Stimulated activated CD4-positive, alpha-beta T cell treated with anti-CD3 and anti-CD28 coated beads, Interleukin-15, amount 100 ng/mL, for 1 hour (primary cell): ENCODE data around the gene SERTM1.

Source experiments
- DNase-seq, 2 donors: peaks; one replicate each; pipeline ENCODE4 v3.0.0-alpha.2; 2020; ENCODE audit warnings: low read depth in 1 of 2, low spot score in 1 of 2

Gene SERTM1

DNA sequence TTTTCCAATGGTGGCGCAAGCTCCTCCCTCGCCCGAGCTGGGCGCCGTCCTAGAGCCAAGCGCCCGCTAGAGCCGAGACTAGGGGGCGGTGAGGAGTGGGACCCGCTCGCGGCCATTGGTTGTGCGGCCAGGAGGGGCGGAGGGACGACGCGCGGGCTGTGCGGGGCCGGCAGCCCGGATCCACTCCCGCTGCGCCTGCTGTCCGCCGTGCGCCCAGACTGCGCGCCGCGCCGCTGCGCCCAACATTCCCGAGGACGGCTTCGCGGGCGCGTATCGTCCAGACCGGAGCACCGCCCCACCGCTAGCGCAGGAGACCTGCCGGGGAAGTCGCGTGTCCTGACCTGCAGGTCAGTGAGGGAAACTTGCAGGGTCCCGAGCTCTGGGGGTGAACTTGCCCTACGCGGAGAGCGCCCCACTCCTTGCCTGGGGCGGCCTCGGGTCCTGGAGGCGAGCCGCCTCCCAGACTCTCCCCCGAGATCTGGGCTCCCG lies at the start of gene SERTM1:
SERTM1 (plus strand) TSS at position 183 of the 489 bp plus-strand sequence. CDS start 21,059 bp downstream, outside the sequence.
- DNase-seq = no peak

DNA sequence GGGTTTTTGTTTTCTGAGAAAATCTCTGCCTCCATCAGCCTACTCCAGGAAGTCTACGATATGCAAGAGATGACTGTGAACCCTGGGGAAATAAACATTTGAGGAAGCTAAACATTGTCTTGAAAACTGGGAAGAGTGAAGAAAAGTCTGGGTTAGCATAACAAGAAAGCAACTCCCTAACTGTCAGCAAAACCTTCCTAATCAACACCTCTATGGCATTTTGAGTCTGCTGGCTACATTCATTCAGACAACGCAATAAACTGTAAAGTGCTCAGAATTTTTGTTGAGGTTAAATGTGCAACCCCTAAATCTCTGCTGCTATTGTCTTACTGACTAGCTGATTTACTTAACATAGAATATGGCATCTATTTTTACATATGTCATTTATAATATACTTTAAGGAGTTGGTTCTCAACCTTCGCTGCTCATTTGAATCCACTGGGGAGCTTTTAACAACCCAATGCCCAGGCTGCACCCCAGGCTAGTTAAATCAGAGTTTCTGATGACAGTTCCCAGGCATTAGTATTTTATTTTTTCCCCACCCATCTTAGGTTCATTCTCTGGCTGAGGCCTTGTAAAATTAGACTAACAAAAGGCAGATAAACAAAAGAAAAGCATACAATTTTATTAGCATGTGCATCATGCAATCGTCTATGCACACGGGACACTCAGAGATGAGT lies 45.3 kb upstream of the SERTM1 start:
- DNase-seq = no peak

GRCh38 chr13:36629057-36629385 lies 44.8 kb upstream of the SERTM1 start:
- no peak for DNase-seq

DNA sequence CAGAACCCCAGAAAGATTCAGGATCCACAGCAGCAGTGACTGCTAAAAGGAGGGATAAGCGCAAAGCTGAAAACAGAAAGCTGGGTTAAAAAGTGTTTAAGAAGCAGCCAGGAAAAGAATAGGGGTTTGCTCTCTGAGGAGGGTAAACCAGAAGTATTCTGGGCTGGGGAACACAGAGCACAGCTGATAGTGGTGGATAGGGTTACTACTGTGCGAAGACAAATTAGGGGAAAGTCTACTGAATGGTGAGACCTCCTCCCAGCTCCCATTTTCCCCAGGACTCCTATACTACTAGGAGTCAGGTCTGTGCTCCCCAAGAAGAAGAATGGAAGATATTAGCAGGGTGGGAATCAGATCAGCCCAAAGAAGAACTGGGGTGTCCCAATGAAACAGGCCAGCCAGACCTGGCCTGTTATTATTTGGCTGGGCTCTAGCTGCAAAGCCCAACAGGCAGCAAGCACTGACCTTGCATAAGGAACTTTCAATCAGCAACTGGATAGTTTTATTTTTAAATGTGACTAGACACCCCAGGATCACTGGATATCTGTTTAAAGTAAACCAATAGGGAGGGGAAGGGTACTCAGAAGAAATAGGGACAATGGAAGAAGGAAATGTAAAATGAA lies 43.5 kb upstream of the SERTM1 start:
- no peak for DNase-seq

DNA sequence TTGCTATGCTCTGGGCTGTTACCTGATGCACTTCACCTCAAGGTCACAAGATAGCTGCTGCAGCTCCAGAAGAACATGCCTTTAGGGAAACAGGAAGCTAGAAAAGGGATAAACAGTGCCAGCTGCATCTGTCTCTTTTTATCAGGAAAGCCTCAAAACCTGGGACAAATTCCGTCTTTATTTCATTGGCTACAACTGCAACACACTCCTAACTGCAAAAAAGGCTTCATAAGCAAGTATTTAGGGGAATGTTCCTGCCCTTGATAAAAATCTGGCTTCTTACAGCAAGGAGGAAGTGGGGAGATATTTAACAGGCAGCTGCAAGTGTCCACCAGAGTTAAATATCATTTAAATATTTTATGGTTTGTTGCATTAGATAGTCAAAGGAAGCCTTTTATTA lies 34.2 kb upstream of the SERTM1 start:
- DNase-seq = no peak

DNA sequence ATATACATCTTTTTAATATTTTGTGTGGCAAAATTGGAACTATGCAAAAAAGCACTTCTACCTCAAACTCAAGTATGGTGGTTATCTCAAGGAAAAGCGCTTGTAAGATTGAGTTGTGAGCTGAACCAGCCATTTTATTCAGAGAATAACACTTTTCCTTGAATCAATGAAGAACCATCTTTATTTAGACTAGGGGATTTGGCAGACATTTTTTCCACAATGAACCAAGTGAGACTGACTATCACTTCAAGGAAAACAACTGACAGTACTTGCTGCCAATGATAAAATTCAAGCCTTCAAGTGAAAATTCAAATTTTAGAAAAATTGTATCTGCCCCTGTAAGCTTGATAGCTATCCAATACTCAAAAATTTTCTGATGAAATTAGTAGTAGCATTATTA lies 23.2 kb upstream of the SERTM1 start:
- no peak for DNase-seq

- DNase-seq = no peak
Measured at GRCh38 chr13:36665630-36666029, 8.2 kb upstream of the SERTM1 start.

DNA sequence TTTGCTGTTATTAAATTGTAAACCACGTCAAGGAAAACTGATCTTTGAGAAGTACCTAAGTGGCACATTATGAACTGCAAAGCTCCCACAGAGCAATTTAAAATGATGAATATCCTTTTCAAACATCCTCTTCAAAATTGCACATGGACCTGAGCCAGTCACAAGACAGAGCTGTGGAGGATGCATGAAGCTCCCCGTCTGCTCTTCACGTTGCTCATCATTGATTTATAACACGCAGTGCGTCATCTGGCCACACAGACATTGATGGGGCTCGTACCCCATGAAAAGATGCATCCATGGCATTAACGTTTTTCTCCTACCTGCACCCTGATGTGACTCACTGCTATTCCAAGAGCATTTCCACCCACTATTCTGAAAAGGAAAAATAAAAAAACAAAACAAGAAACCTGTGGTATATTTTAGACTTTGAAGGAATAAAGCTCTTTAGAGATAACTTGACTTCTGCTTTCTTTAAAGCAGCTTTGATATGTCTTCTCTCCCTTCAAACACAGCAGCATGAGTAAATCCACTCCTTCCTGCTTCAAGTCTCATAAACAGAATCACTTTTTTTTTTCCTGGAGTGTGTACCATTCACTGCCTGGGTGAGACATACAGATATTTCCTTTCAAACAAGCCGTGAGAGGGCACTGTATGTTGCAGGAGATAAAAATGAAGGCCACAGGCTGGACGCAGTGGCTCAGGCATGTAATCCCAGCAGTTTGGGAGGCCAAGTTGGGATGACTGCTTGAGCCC lies 7.2 kb upstream of the SERTM1 start:
- no peak for DNase-seq

- no peak for DNase-seq
Measured at GRCh38 chr13:36668316-36668715, 5.5 kb upstream of the SERTM1 start.

DNA sequence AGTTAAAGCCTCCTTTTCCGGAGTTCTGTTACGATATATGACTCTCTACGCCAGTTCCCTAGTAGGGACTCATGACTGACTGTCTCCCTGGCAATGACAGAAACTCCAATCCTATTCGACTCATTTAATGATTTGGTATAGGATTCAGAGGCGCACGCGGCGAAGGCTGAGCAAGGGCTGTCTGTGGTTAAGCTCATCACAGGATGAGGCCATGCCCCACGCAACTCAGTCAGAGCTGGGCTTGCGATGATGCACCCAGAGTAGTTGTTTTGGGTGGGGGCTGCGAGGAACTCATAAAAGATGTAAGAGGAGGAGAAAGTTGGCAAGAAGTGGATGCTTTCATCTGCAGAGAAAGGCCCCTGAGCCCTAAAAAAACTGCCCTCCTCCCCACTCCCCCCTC lies 468 bp upstream of the SERTM1 start:
- no peak for DNase-seq

GRCh38 chr13:36674337-36675212 lies 755 bp downstream of the SERTM1 start:
- DNase-seq = no peak

DNA sequence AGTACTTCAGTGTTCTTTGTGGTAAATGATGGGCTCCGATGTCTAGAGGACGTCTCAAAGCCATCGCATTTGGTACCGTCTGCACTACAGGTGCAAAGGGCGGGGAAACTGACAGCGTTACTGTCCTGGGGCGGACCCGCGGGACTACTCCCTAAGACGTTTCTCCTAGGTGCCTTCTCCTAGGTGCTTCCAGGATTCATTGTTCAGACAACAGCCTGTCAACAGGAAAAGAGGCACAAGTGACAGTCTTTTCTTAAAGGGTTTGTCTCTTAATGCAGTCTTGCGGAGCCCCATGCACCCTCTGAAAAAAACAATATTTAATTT lies 1.4 kb downstream of the SERTM1 start:
- DNase-seq = no peak

GRCh38 chr13:36680913-36681312 lies 7.1 kb downstream of the SERTM1 start:
- no peak for DNase-seq

- no peak for DNase-seq
Measured at GRCh38 chr13:36681894-36682624, 8.2 kb downstream of the SERTM1 start.

- DNase-seq = no peak
Measured at GRCh38 chr13:36683701-36684100, 9.9 kb downstream of the SERTM1 start.

DNA sequence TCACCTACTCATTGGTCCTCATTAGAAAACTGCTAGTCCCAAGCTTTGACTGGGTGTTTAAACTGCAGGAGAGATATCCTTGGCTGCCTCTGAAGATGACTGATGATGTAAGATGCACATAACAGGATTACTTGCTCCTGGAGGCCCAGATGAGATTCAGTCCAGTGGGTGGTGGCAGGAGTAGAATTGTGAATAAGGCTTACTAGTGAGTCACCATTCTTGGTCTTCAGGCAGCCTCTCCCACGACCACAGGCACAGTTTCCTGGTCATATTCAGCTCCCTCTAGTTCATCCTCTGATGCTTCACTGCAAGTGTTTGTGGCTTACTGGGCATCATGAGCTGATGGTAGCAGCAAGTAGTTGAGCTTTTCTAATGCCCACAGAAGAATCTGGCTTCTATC lies 12.1 kb downstream of the SERTM1 start:
- no peak for DNase-seq

DNA sequence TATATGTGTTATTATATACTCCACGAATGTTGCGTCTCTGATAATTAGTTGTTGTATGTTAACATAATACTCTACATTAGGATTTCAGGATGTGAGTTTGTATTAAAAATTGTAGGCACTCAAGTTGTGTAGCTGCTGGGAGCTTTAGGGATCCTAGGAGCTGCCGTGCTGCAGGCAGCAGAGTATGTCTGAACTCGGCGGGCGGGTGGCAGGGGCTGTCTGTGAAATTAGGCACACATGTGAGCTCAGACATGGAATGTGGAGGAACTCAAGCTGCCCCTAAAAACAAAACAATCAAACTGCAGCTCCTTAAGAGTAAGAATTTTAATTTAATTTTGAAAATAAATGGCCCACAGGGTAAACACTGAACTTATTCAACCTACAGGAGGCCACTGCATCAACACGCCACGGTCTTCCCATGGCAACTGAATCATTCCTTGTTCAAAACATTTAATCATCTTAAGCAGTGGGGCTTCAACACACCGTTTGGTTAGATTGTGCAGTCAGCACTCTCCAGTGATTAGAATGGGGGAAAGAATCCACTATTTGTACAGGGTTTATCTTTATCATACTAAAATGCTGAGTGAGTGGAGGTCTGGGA lies 22.7 kb downstream of the SERTM1 start:
- DNase-seq = no peak

DNA sequence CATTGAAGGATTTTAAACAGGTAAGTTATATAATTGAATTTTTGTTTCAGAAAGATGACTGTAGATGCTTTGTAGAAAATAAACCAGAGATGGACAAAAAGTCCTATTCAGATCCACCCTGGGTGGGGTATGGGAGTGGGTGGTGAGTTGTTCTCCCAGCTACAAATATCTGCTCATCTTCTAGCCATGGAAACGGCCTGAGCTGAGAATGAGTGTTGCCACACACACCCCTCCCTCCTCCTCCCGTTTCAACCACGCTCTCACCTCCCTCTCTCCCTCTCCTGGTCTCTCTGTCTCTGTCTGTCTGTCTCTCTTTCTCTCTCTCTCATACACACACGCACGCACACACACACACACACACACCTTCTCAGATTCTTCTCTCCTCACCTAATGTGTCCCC lies 26.4 kb downstream of the SERTM1 start:
- DNase-seq = no peak

DNA sequence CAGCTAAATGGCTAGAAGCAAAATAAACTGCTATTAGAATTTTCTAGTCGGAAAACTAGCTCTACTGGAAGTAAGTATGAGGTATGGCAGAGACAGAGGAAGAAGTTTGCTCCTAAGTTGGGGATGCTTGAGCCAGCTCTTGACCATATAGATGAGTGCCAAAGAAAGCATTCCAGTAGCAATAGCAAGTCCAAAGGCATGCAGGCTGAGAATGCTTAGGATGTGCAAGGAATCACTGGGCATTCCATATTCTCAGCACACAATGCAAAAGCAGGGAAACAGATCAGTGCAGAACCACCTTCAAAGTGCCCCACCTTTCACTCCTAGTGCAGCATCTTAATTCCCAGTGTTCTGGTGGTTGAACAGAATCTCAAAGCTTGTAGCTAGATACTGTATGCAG lies 32.9 kb downstream of the SERTM1 start:
- no peak for DNase-seq

- DNase-seq = no peak
Measured at GRCh38 chr13:36709136-36709890, 35.5 kb downstream of the SERTM1 start.
